Ovary (tissue), 9 donors: ENCODE data around the gene NMU. TPM values are rescaled to one million over a fixed set of nuclear protein-coding genes. Genes with fewer than 3 reads are reported as not detected.

Experiments
- DNase-seq, 5 donors: peaks; one replicate each; pipeline ENCODE4 v3.0.0-alpha.2; 2019 to 2020
- H3K27ac ChIP-seq, 2 donors: fragments of 200-600 bp; one replicate each; pipeline versions ENCODE4 v1.5.1 to v1.8.0; 2019 to 2022
- H3K27me3 ChIP-seq: fragments of 200-600 bp; one replicate; pipeline ENCODE4 v1.8.0; 2022
- H3K36me3 ChIP-seq: fragments of 200-600 bp; sonication (generic); one replicate; pipeline ENCODE4 v1.5.1; 2019
- H3K4me1 ChIP-seq: one replicate; pipeline ENCODE4 v1.8.1; 2013; ENCODE audit warnings: mild to moderate bottlenecking, moderate library complexity; ENCODE audit not compliant: insufficient read depth
- H3K4me3 ChIP-seq: fragments of 200-600 bp; sonication (generic); one replicate; pipeline ENCODE4 v1.5.1; 2017
- H3K9me3 ChIP-seq, 2 donors: fragments of 200-600 bp in 1 of 2; sonication (generic) in 1 of 2; one replicate each; pipeline versions ENCODE4 v1.5.1 to v1.8.1; 2013 to 2019; ENCODE audit warnings: mild to moderate bottlenecking in 1 of 2, moderate library complexity in 1 of 2
- EP300 ChIP-seq: sonication (generic); formaldehyde crosslinking; IDR thresholded peaks from one replicate; pipeline ENCODE4 v1.6.1; 2017; ENCODE audit warnings: antibody characterized with exemption
- POLR2A ChIP-seq: fragments of 450-650 bp; IDR thresholded peaks from one replicate; pipeline ENCODE4 v1.6.1; 2017; ENCODE audit warnings: antibody characterized with exemption, mild to moderate bottlenecking, moderate library complexity
- WGBS, 3 donors: extraction: QIAGEN DNeasy Blood & Tissue Kit in 1 of 3; methylation state at CpG; one replicate each; pipeline versions ENCODE4 v1.1.5 to v1.1.7; 2013 to 2017; 5-methylcytosine and 5-hydroxymethylcytosine counted together
- intact Hi-C, 4 donors: fragments of 100-400 bp; cut with DNase I; formaldehyde crosslinking; loops; one replicate each; pipeline versions ENCODE4 v1.11.0 to v1.15.1; 2022 to 2023
- polyA plus RNA-seq, 2 donors: library from polyadenylated mRNA; stranded (reverse); fragments of 200-250 nt in 1 of 2; fragments of 350-450 nt in 1 of 2; fragmentation: Illumina TruSeq in 1 of 2; extraction: RNeasy Lipid Tissue Mini Kit (QIAGEN cat#74804) in 1 of 2; gene quantifications; one replicate each; pipeline ENCODE4 v1.2.3, GENCODE V29; 2013 to 2014
- total RNA-seq, 7 donors: library from RNA; depleted of rRNA in 2 of 7; stranded (reverse); fragments of >200 nt in 2 of 7; fragmentation: NEBNext Ultra II Directional in 3 of 7; extraction: Animal tissue kit (Norgen Biotek cat#: 25700) in 3 of 7; gene quantifications; one replicate each; pipeline versions ENCODE4 v1.1.0 to v1.2.4, GENCODE V29; 2016 to 2023
- TF ChIP-seq, protein P1 (sequence below), 3 donors: fragments of 450-650 bp in 2 of 3; fragments of 200-600 bp in 1 of 3; IDR thresholded peaks; one replicate each; pipeline versions ENCODE4 v1.5.1 to v1.8.0; 2016 to 2022; ENCODE audit warnings: antibody characterized with exemption in 3 of 3, mild to moderate bottlenecking in 1 of 3
- donor health status: DM: no; HTN: no; CAD: no; lungs with moderate emphysema.
- donor health status: DM: no; HTN: no; CAD: no.
- donor health status: Bipolar disorder and iron deficiency.
- donor health status: DM: yes; HTN: yes; CAD: no.
- donor health status: DM: no; HTN: no; CAD: no.
- donor health status: DM: yes; HTN: yes; CAD: no.

NMU gene
- total and polyA plus RNA-seq, 9 donors = 0.28 to 0.77 TPM; not detected in 7

DNA sequence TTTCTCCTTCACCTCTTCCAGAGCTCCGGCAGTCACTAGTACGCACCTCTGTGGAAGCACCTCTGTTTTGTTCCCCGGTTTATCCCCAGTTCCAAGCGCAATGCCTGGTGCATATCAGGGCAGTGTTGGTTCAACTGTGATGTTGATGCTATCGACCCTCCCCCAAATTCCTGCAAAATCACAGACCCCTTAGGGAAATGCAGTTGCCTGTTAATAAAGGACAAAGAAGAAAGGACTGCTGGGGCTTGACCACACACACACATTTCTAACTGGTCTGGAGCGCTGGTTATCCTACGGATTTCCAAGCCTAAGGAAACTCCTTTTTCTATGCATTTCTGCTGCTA, 530 bp upstream of the NMU start:
- no peaks in the 10 kb centered on the region for H3K27me3 ChIP-seq

DNA sequence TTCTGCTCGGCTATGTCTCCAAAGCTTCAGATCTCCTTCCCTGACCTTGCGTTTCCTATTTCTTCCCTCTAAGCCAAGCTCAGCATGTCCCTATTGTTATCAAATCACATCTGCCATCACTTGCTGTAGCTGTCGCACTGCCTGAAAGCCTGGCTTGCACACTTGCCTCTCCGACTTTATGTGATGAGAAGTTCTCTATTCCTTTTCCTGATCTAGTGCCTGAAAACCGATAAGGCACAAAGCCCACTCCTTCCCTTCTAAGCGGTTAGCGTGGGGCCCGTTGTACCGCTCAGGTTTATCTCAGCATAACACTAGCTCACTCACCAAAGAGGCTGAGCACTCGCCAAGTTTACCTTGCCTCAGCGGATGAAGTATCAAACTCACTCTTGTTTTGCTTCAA, 816 bp downstream of the NMU start:
- intact Hi-C loops = no loop called here
- TF ChIP-seq, protein P1, sequence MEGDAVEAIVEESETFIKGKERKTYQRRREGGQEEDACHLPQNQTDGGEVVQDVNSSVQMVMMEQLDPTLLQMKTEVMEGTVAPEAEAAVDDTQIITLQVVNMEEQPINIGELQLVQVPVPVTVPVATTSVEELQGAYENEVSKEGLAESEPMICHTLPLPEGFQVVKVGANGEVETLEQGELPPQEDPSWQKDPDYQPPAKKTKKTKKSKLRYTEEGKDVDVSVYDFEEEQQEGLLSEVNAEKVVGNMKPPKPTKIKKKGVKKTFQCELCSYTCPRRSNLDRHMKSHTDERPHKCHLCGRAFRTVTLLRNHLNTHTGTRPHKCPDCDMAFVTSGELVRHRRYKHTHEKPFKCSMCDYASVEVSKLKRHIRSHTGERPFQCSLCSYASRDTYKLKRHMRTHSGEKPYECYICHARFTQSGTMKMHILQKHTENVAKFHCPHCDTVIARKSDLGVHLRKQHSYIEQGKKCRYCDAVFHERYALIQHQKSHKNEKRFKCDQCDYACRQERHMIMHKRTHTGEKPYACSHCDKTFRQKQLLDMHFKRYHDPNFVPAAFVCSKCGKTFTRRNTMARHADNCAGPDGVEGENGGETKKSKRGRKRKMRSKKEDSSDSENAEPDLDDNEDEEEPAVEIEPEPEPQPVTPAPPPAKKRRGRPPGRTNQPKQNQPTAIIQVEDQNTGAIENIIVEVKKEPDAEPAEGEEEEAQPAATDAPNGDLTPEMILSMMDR (IDR thresholded peaks at IDR 0.05) = no peak
- no peak for TF ChIP-seq POLR2A
- no peak for TF ChIP-seq EP300
- 6 to 8% (median 7%) methylated on average over 11 of the region's 11 CpGs for WGBS, 3 donors
- Histone ChIP-seq H3K4me3 (no peak overlapping the region), H3K9me3 (no peaks in the 10 kb centered on the region), H3K4me1 (peaks cover 6% of the 10 kb centered on the region), H3K36me3 (no peaks in the 10 kb centered on the region), H3K27ac (no peak overlapping the region), H3K27me3 (no peaks in the 10 kb centered on the region)
- no peak for DNase-seq

More for the DNA sequence above, 530 bp upstream of the NMU start:
- intact Hi-C loops = no loop called here
- no peak overlapping the region for H3K27ac ChIP-seq
- no peaks in the 10 kb centered on the region for H3K36me3 ChIP-seq
- no peak for DNase-seq
- WGBS, 3 donors = 32 to 52% (median 36%) methylated on average over 7 of the region's 7 CpGs
- H3K4me1 ChIP-seq = peaks cover 6% of the 10 kb centered on the region
- H3K4me3 ChIP-seq = no peak overlapping the region
- TF ChIP-seq, protein P1 (IDR thresholded peaks at IDR 0.05) = no peak
- TF ChIP-seq EP300 (no peak), POLR2A (no peak)
- no peaks in the 10 kb centered on the region for H3K9me3 ChIP-seq

GRCh38 chr4:55634417-55635128, 1.5 kb downstream of the NMU start:
- H3K9me3 ChIP-seq = no peaks in the 10 kb centered on the region
- no peak overlapping the region for H3K4me3 ChIP-seq
- H3K27ac ChIP-seq = no peak overlapping the region
- H3K27me3 ChIP-seq = no peaks in the 10 kb centered on the region
- WGBS, 3 donors = 8 to 19% (median 12%) methylated on average over 3 of the region's 3 CpGs
- no peak for DNase-seq
- peaks cover 6% of the 10 kb centered on the region for H3K4me1 ChIP-seq
- intact Hi-C loops = no loop called here
- TF ChIP-seq EP300 (no peak), POLR2A (no peak)
- TF ChIP-seq, protein P1 (IDR thresholded peaks at IDR 0.05) = no peak
- no peaks in the 10 kb centered on the region for H3K36me3 ChIP-seq

GRCh38 chr4:55633903-55634302, 2.2 kb downstream of the NMU start:
- no peak overlapping the region for H3K27ac ChIP-seq
- H3K4me1 ChIP-seq = peaks cover 6% of the 10 kb centered on the region
- no peaks in the 10 kb centered on the region for H3K27me3 ChIP-seq
- H3K36me3 ChIP-seq = no peaks in the 10 kb centered on the region
- H3K4me3 ChIP-seq = no peak overlapping the region
- TF ChIP-seq, protein P1 (IDR thresholded peaks at IDR 0.05) = no peak
- no peak for TF ChIP-seq EP300
- no peak for TF ChIP-seq POLR2A
- DNase-seq = no peak
- no peaks in the 10 kb centered on the region for H3K9me3 ChIP-seq
- WGBS, 3 donors = 50 to 69% (median 63%) methylated on average over 6 of the region's 6 CpGs
- intact Hi-C loops = no loop called here
